ENCODE results near the gene GTF3C6. TPM values are rescaled to one million over a fixed set of nuclear protein-coding genes. Genes with fewer than 3 reads are reported as not detected.
"Not testable (repeated sequence)": the region's sequence is repeated elsewhere in the genome, so short reads cannot be mapped to it uniquely, and the experiment has no call there.

The GTF3C6 gene
- total RNA-seq, 1 donor from 2014 or later: 137 TPM

DNA sequence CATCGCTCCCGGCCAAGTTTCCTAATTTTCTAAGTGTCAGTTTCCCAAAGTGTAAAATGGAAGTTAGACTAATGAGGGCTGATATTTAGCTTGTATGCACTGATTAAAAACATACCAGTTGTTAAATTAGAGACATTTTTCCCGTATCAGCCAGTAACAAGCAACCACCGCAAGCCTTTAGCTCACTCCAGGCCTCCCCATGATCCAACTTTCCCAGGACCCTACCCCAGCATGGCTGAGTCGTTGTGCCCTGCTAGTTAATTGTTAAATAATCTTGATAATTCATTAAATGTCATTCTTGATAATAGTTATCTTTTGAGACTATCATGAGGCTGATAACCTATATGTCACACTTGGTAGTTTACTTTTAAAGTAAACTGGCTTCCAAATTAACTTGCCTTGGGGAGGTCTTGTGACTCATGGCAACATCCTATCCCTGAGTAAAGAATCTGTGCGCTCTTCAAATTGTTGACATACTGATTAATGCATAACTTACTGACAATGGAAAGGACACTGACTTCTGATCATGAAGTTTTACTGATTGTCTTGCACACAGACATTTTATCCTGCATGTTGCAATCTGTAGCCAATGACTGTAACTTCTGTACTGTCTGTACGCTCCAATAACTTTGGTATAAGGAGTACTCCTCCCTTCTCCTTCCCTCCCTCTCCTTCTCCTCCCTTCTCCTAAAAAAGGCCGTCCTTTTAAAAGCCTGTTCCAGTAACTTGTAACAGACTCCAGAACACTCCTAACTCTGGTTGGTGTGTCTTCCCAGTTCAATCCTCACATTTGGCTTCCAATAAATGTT lies 6.3 kb upstream of the GTF3C6 start:
- peaks cover 2% of the 10 kb centered on the region for H3K27me3 Mint-ChIP-seq (ENCODE audit: insufficient read depth)
- H3K4me1 Mint-ChIP-seq (ENCODE audit: low read depth): peaks cover 11% of the 10 kb centered on the region
- intact Hi-C loops (cut with micrococcal nuclease): no loop called here
- H3K27ac Mint-ChIP-seq: no peak overlapping the region
- no peaks in the 10 kb centered on the region for H3K9me3 Mint-ChIP-seq
- H3K4me3 Mint-ChIP-seq: no peak overlapping the region
- no peak for DNase-seq (ENCODE audit: low spot score)
- H3K36me3 Mint-ChIP-seq (ENCODE audit: low read depth): peaks cover 1% of the 10 kb centered on the region

DNA sequence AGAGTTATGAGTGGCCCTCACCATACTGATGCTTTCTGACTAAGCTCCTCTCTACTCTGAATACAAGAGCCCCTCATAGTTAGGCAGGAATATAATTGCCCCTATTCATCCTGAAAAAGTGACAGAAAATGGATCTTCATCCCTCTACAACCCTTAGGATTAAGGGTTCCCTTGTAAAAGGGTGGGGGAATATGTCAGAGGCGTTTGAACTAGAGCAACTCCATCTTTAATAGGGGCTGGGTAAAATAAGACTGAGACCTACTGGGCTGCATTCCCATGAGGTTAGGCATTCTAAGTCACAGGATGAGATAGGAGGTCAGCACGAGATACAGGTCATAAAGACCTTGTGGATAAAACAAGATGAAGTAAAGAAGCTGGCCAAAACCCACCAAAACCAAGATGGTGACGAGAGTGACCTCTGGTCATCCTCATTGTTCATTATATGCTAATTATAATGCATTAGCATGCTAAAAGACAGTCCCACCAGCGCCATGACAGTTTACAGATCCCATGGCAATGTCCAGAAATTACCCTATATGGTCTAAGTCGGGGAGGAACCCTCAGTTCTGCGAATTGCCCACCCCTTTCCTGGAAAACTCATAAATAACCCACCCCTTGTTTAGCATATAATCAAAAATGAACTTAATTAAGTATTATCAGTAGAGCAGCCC lies 4.7 kb upstream of the GTF3C6 start:
- no peaks in the 10 kb centered on the region for H3K9me3 Mint-ChIP-seq
- H3K36me3 Mint-ChIP-seq (ENCODE audit: low read depth): peaks cover 4% of the 10 kb centered on the region
- peaks cover 18% of the 10 kb centered on the region for H3K4me1 Mint-ChIP-seq (ENCODE audit: low read depth)
- intact Hi-C loops (cut with micrococcal nuclease): no loop called here
- peaks cover 2% of the 10 kb centered on the region for H3K27me3 Mint-ChIP-seq (ENCODE audit: insufficient read depth)
- H3K4me3 Mint-ChIP-seq: no peak overlapping the region
- H3K27ac Mint-ChIP-seq: no peak overlapping the region
- no peak for DNase-seq (ENCODE audit: low spot score)

DNA sequence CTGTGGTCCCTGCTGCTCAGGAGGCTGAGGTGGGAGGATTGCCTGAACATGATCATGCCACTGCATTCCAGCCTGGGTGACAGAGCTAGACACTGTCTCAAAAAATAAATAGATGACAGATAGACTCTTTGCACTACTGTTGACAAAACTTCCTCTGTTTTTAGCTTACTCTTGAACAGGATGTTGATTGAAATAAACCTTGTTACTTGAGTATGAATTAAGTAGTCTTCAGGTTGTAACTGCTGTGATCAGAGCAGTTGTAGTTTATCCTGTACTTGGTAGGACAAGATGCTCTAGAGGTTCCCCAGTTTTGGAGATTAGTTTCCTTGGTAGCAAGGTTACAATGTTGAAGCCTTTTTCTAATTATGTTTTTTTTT lies 1.5 kb downstream of the GTF3C6 start:
- peak overlapping the region; percentile 70 for H3K4me3 Mint-ChIP-seq
- no peak for DNase-seq (ENCODE audit: low spot score)
- no peaks in the 10 kb centered on the region for H3K27me3 Mint-ChIP-seq (ENCODE audit: insufficient read depth)
- H3K27ac Mint-ChIP-seq: peak overlapping the region; percentile 74
- intact Hi-C loops (cut with micrococcal nuclease): no loop called here
- peaks cover 16% of the 10 kb centered on the region for H3K4me1 Mint-ChIP-seq (ENCODE audit: low read depth)
- peaks cover 25% of the 10 kb centered on the region for H3K36me3 Mint-ChIP-seq (ENCODE audit: low read depth)
- H3K9me3 Mint-ChIP-seq: no peaks in the 10 kb centered on the region

DNA sequence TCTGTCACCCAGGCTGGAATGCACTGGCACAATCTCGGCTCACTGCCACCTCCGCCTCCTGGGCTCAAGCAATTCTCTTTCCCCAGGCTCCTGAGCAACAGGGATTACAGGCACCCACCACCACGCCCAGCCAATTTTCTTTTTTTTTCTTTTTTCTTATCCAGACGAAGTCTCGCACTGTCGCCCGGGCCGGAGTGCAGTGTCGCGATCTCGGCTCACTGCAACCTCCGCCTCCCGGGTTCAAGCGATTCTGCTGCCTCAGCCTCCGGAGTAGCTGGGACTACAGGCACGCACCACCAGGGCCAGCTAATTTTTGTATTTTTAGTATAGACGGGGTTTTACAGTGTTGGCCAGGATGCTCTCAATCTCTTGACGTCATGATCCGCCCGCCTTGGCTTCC lies 4.1 kb downstream of the GTF3C6 start:
- H3K27ac Mint-ChIP-seq; H3K4me3 Mint-ChIP-seq; H3K27me3 Mint-ChIP-seq (ENCODE audit: insufficient read depth); H3K9me3 Mint-ChIP-seq; intact Hi-C loops (cut with micrococcal nuclease); DNase-seq (ENCODE audit: low spot score): not testable (repeated sequence)
- Mint-ChIP-seq H3K4me1 (ENCODE audit: low read depth) (peaks cover 11% of the 10 kb centered on the region), H3K36me3 (ENCODE audit: low read depth) (peaks cover 44% of the 10 kb centered on the region)

DNA sequence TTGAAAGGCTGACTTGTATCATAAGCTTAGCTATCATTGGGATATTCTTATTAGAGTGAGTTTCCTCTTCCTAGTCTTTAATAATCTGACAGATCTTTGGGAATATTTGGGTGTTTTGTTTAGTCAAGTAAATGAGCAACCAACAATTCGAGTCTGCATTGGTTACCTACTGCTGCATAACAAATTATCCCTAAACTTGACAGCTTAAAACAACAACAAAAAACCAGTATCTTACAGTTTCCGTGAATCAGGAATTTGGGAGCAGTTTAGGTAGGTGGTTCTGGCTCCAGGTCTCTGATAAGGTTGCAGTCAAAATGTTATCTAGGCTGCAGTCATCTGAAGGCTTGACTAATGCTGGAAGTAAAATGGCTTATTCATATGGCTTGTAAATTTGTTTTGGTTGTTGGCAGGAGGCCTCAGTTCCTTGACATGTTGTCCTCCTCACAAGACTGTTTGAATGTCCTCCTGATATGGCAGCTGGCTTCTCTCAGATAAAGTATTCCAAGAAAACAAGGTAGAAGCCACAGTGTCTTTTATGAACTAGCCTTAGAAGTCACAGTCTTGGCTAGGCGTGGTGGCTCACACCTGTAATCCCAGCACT lies 7.2 kb downstream of the GTF3C6 start:
- Mint-ChIP-seq H3K4me3 (no peak overlapping the region), H3K27me3 (ENCODE audit: insufficient read depth) (no peaks in the 10 kb centered on the region), H3K27ac (no peak overlapping the region), H3K4me1 (ENCODE audit: low read depth) (no peaks in the 10 kb centered on the region), H3K9me3 (no peaks in the 10 kb centered on the region), H3K36me3 (ENCODE audit: low read depth) (peaks cover 45% of the 10 kb centered on the region)
- no peak for DNase-seq (ENCODE audit: low spot score)
- intact Hi-C loops (cut with micrococcal nuclease): no loop called here

DNA sequence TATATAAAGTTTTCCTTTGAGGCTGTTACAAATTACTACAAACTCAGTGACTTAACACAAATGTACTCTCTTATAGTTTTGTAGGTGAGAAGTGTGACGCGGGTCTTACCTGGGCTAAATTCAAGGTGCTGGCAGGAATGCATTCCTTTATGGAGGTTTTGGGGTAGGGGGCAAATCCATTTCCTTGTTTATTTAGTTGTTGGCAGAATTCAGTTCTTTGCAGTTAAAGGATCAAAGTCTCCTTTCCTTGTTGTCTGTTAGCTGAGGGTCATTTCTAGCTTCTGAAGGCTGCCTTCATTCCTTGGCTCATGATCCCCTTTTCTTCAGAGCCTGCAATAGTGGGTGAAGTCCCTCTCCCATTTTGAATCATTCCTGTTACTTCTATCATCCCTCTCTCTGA lies 10.2 kb downstream of the GTF3C6 start:
- Mint-ChIP-seq H3K36me3 (ENCODE audit: low read depth) (peaks cover 31% of the 10 kb centered on the region), H3K27ac (peak overlapping the region; percentile 6)
- H3K4me3 Mint-ChIP-seq; H3K27me3 Mint-ChIP-seq (ENCODE audit: insufficient read depth); intact Hi-C loops (cut with micrococcal nuclease); H3K9me3 Mint-ChIP-seq; H3K4me1 Mint-ChIP-seq (ENCODE audit: low read depth); DNase-seq (ENCODE audit: low spot score): not testable (repeated sequence)

DNA sequence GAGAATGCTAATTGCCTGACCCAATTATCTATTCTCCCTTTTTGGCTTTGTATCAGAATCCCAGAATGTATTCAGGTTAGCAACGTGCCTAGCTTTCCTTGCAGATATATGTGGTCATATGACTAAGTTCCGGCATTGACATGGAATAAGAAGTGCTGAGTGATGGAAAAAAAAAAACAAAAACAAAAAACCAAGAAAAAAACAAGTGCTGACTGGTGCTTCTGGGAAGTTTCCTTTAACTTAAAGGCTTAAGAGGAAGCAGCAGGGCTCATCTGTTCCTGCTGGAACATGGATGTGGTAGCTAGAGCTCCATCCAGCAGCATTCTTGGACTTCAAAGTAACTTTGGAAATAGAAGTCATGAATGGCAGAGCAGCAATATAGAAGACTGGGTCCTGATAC lies 13.0 kb downstream of the GTF3C6 start:
- intact Hi-C loops (cut with micrococcal nuclease): no loop called here
- Mint-ChIP-seq H3K9me3 (no peaks in the 10 kb centered on the region), H3K36me3 (ENCODE audit: low read depth) (peaks cover 17% of the 10 kb centered on the region), H3K27ac (no peak overlapping the region), H3K4me1 (ENCODE audit: low read depth) (no peaks in the 10 kb centered on the region), H3K4me3 (no peak overlapping the region), H3K27me3 (ENCODE audit: insufficient read depth) (no peaks in the 10 kb centered on the region)
- no peak for DNase-seq (ENCODE audit: low spot score)

DNA sequence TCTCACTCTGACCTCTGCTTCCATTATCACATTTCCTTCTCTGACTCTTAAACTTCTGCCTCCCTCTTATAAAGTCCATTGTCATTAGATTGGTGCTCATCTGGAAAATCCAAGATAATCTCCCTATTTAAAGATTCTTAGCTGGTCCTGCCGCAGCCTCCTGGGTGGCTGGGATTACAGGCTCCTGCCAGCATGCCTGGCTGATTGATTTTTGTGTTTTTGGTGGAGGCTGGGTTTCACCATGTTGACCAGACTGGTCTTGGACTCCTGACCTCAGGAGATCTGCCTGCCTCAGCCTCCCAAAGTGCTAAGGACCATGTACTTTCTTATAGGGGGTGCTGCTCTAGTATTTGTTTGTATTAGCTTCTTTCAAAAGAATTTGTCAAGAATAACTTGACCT lies 18.1 kb downstream of the GTF3C6 start:
- Mint-ChIP-seq H3K4me3 (no peak overlapping the region), H3K27me3 (ENCODE audit: insufficient read depth) (no peaks in the 10 kb centered on the region), H3K4me1 (ENCODE audit: low read depth) (peaks cover 8% of the 10 kb centered on the region), H3K27ac (no peak overlapping the region), H3K36me3 (ENCODE audit: low read depth) (peaks cover 12% of the 10 kb centered on the region), H3K9me3 (no peaks in the 10 kb centered on the region)
- DNase-seq (ENCODE audit: low spot score): no peak
- intact Hi-C loops (cut with micrococcal nuclease): no loop called here

DNA sequence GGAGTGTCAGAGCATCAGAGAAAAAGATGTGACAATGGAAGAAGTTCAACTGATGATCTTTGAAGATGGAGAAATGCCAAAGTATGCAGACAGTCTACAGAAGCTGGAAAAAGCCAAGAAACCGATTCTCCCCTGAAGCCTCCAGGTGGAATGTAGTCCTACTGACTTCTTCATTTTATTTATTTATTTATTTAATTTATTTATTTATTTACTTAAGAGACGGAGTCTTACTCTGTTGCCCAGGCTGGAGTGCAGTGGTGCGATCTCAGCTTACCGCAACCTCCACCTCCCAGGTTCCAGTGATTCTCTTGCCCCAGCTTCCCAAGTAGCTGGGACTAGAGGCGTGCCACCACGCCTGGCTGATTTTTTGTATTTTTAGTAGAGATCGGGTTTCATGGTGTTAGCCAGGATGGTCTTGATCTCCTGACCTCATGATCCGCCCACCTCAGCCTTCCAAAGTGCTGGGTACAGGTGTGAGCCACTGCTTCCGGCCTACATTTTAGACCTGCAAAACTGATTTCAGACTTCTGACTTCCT lies 21.1 kb downstream of the GTF3C6 start:
- H3K4me3 Mint-ChIP-seq: peak overlapping the region; percentile 48
- H3K9me3 Mint-ChIP-seq: no peaks in the 10 kb centered on the region
- no peak overlapping the region for H3K27ac Mint-ChIP-seq
- peaks cover 14% of the 10 kb centered on the region for H3K4me1 Mint-ChIP-seq (ENCODE audit: low read depth)
- DNase-seq (ENCODE audit: low spot score): no peak
- intact Hi-C loops (cut with micrococcal nuclease): no loop called here
- peaks cover 18% of the 10 kb centered on the region for H3K36me3 Mint-ChIP-seq (ENCODE audit: low read depth)
- no peaks in the 10 kb centered on the region for H3K27me3 Mint-ChIP-seq (ENCODE audit: insufficient read depth)

DNA sequence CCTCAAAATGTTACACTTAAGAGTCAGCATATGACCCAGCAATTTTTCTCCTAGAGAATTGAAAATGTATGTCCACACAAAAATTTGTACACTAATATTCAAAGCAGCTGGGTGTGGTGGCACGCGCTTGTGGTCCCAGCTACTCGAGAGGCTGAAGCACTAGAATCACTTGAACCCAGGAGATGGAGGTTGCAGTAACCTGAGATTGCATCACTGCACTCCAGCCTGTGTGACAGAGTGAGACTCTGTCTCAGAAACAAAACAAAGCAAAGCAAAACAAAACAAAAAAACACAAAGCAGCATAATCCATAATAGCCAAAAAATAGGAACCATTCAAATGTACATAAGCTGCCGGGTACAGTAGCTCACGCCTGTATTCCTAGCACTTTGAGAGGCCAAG lies 21.7 kb downstream of the GTF3C6 start:
- no peaks in the 10 kb centered on the region for H3K9me3 Mint-ChIP-seq
- DNase-seq (ENCODE audit: low spot score): no peak
- H3K27me3 Mint-ChIP-seq (ENCODE audit: insufficient read depth): no peaks in the 10 kb centered on the region
- intact Hi-C loops (cut with micrococcal nuclease): no loop called here
- H3K36me3 Mint-ChIP-seq (ENCODE audit: low read depth): peaks cover 21% of the 10 kb centered on the region
- peaks cover 14% of the 10 kb centered on the region for H3K4me1 Mint-ChIP-seq (ENCODE audit: low read depth)
- H3K27ac Mint-ChIP-seq: peak overlapping the region; percentile 18
- peak overlapping the region; percentile 99 for H3K4me3 Mint-ChIP-seq

DNA sequence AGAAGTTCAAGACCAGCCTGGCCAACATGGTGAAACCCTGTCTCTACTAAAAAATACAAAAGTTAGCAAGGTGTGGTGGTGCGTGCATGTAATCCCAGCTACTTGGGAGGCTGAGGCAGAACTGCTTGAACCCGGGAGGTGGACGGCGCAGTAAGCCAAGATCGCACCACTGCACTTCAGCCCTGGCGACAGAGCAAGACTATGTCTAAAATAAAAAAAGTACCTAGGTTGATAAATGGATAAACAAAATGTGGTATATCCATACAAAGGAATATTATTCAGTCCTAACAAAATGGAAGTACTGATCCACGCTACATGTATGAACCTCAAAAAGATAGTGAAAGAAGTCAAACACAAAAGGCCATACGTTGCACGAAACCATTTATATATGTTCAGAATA lies 22.1 kb downstream of the GTF3C6 start:
- intact Hi-C loops (cut with micrococcal nuclease): loop anchor here (1.0 kb wide), 1 partner anchor 22 kb away; the partner anchor contains the start of gene GTF3C6
- DNase-seq (ENCODE audit: low spot score): no peak
- H3K27ac Mint-ChIP-seq: peak overlapping the region; percentile 98
- H3K9me3 Mint-ChIP-seq: no peaks in the 10 kb centered on the region
- H3K27me3 Mint-ChIP-seq (ENCODE audit: insufficient read depth): no peaks in the 10 kb centered on the region
- peaks cover 14% of the 10 kb centered on the region for H3K4me1 Mint-ChIP-seq (ENCODE audit: low read depth)
- peaks cover 24% of the 10 kb centered on the region for H3K36me3 Mint-ChIP-seq (ENCODE audit: low read depth)
- H3K4me3 Mint-ChIP-seq: peak overlapping the region; percentile 99

DNA sequence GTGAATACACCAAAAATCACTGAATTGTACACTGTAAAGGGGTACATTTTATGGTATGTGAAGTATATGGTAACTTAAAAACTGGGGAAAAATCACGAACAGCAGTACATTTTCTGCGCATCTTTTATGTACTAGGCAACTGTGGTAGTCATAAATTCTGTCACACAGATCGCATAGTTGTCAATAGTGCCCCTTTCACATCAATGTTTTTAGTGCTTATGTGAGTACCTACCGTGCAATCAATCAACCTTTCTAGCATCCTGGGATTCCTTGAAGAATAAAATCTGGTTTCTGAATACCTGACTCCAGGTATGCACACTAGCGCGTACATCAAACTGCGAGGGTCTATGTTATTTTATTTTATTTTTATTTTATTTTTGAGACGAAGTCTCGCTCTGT lies 22.7 kb downstream of the GTF3C6 start:
- Mint-ChIP-seq H3K4me3 (peak overlapping the region; percentile 99), H3K9me3 (no peaks in the 10 kb centered on the region), H3K36me3 (ENCODE audit: low read depth) (peaks cover 30% of the 10 kb centered on the region), H3K4me1 (ENCODE audit: low read depth) (peaks cover 14% of the 10 kb centered on the region), H3K27ac (peak overlapping the region; percentile 98), H3K27me3 (ENCODE audit: insufficient read depth) (no peaks in the 10 kb centered on the region)
- DNase-seq (ENCODE audit: low spot score): no peak
- intact Hi-C loops (cut with micrococcal nuclease): loop anchor here (1.0 kb wide), 1 partner anchor 23 kb away; the partner anchor contains the start of gene GTF3C6
